Right ventricle myocardium inferior (tissue), 1 donor: Measurements from ENCODE around the gene SVIL. TPM values are rescaled to one million over a fixed set of nuclear protein-coding genes. Genes with fewer than 3 reads are reported as not detected.
A peak's percentile ranks its signal among the peaks of the same experiment; 100 is the strongest.

Source experiments
- ATAC-seq: fragments of 200-7000 bp; cut with Tn5 transposase; one replicate; pipeline ENCODE4 v1.9.1; 2020; ENCODE audit warnings: mild to moderate bottlenecking, moderate library complexity
- DNase-seq: peaks from one replicate; pipeline ENCODE4 v3.0.0; 2021; ENCODE audit errors: missing footprints
- intact Hi-C: fragments of 100-400 bp; cut with DNase I; formaldehyde crosslinking; loops from one replicate; pipeline ENCODE4 v1.11.0; 2022
- total RNA-seq: library from RNA; stranded (reverse); fragmentation: NEBNext Ultra II Directional; extraction: Animal tissue kit (Norgen Biotek cat#: 25700); gene quantifications from one replicate; pipeline ENCODE4 v1.2.1, GENCODE V29; 2021
- donor health status: DM: no; HTN: yes; CAD: no; lungs with severe emphysema.

Gene SVIL
- total RNA-seq, 1 donor from 2014 or later = 327 TPM

DNA sequence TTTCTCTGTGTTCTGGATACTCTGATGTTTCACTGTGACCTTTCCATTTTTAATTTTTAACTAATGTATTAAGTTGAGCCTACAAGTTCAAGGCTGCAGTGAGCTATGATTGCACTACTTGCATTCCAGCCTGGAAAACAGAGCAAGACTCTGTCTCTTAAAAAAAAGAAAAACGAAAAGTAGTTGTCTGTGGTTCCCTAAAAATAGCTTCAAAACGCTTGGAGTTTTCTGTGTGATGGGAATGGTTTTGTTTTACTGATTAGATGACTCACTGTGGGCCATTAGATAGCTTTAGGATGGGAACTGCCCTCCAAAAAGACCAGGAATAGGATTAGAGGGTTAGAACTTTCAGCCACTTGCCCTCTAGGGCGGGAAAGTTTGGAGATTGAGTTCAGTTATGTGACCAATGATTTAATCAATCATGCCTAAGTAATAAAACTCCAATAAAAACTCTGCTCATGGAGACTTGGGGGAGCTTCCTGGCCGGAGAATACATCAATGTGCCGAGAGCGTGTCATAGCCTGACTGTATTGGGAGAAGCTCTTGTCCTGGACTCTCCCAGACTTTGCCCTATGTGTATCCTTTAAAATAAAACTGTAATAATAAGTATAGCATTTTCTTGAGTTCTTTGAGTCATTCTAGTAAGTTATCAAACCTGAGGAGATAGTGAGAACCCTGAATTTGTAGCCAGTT lies 198.8 kb downstream of the SVIL start:
- DNase-seq (no peak), ATAC-seq (no peak)
- intact Hi-C loops = no loop called here

DNA sequence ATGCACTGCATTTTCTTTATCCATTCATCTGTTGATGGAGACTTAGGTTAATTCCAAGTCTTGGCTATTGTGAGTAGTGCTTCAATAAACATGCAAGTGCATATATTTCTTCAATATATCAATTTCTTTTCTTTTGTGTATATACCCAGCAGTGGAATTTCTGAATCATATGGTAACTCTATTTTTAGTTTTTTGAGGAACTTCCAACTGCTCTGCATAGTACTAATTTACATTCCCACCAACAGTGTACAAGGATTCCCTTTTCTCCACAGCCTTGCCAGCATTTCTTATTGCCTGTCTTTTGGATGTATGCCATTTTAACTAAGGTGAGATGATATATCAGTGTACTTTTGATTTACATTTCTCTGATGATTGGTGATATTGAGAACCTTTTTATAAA lies 200.7 kb downstream of the SVIL start:
- intact Hi-C loops = no loop called here
- ATAC-seq = no peak
- DNase-seq = no peak

DNA sequence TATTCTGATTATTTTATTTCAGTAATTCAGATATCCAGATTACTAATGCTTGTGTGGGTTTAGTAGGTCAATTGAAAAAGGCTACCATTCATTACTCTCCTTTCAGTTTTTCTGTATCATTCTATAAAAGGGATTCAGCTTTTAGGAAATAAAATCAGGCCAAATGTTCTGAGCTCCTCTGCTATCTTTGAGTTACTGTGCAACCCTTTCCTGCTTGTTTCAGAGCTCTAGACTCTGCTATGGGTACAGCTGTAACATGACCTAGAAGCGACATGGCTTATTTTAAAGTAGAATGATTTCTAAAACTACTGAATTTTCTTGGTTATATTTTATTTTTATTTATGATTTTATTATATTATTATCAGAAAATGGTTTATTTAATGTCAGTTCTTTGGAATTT lies 203.1 kb downstream of the SVIL start:
- ATAC-seq = no peak
- intact Hi-C loops = no loop called here
- DNase-seq = no peak

DNA sequence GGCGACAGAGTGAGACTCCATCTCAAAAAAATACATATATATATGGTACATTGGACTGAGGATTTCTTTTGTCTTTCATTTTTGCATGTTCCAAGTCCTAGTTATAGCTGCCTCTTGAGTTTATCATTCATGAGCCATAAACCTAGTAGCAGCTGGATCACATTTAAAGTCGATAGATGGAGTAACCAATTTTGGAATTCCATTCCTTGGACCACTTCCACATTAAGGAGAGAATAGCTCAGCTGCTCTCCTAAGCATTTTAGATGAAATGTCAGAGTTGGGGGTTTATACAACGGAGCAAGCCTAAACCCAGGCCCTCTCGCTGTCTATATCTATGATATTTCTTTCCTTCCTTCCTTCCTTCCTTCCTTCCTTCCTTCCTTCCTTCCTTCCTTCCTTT lies 204.7 kb downstream of the SVIL start:
- intact Hi-C loops = no loop called here

DNA sequence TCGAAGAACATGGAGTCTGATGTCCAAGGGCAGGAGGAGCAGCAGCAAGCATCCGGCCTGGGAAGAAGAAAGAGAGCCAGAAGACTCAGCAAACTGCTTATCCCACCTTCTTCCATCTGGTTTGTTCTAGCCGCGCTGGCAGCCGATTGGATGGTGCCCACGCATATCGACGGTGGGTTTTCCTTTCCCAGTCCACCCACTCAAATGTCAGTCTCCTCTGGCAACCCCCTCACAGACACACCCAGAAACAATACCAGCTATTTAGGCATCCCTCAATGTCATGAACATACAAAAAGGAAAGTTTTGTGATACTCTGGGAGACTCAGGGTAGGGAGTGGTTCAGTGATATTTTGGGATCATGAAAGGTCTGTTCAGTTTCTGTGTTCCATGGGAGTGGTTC lies 206.3 kb downstream of the SVIL start:
- DNase-seq (no peak), ATAC-seq (no peak)
- intact Hi-C loops = no loop called here

More for the DNA sequence above, 204.7 kb downstream of the SVIL start:
- ATAC-seq (no peak), DNase-seq (no peak)

DNA sequence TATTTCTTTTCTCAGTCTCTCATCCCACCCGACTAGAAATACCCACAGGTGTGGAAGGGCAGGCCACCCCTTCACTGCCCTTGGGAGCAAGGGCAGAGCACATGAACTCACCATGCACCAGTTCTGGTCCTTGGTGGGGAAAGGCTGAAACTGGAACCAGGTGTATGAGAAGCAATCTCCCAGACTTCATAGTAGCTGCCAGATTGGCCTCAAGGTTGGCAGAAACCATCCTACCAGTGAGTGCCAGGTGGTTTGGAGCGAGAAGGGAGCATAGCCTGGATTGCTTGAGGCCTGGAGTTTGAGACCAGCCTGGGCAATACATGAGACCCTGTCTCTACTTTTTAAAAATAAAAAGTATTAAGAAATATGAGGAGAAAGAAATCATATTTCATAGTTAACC lies 207.1 kb downstream of the SVIL start:
- no peak for DNase-seq
- no peak for ATAC-seq
- intact Hi-C loops = no loop called here

DNA sequence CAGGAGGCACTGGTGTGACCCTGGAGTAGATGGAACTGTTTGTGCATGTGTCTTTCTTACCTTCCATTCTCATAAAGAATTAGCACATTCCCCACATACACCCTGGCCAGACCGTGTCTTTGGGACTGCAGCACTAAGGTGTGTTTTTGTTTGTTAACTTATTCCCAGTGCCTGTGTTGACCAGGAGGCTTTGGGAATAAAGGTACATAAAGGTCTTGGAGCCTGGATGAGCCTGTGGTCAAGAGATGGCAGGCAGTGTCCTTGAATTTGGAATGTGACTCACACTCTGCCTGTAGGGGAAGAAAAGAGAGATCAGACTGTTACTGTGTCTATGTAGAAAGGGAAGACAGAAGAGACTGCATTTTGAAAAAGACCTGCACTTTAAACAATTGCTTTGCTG lies 208.4 kb downstream of the SVIL start:
- no peak for DNase-seq
- intact Hi-C loops = no loop called here
- ATAC-seq = no peak

DNA sequence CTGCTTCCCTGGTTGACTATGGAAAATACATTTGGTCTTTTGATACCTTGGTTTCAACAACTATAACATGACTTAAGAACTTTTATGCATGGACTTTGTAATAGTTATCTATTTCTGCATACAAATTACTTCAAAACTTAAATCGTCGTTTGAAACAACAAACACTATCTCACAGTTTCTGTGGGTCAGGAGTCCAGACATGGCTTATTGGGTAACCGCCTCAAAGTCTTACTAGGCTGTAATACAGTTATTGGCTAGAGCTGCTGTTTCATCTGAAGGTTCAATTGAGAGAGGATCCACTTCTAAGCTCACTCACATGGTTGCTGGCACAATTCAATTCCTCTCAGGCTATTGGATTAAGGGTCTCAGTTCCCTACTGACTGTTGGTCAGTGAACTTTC lies 210.8 kb downstream of the SVIL start:
- intact Hi-C loops = no loop called here
- no peak for ATAC-seq
- DNase-seq = no peak

DNA sequence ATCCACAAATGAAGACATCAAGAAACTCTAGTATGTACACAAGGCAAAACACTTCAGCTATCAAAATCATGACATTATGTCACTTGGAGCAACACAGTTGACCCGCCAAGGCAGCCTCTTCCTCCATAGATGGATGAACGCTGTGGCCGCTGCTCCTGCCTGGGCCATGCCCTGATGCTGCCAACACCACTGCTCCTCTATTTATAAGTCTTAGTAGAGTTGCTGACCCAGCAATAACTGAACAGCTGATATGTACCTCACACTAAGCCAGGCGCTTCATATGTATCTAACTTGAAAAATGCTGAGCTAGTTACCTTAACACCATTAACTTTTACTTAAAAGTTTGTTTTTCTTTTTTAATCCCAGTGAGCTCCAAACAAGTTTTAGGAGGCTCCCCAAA lies 214.0 kb downstream of the SVIL start:
- DNase-seq (peak; percentile 65), ATAC-seq (peak; percentile 85)
- intact Hi-C loops = no loop called here

DNA sequence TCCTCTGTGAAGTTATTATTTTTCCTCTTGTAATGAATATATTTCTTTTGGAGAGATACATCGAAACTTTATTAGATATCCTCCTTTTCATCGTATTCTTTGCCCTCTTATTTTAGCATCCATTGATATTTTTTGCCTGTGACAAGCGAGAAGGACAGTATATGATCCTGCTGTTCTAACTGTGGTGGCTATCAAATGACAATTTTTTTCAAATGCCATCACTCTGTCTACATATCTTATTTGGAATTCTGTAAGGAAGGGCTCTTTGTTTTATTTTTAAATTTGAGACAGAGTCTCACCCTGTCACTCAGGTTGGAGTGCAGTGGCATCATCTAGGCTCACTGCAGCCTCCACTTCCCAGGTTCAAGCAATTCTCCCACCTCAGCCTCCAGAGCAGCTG lies 217.4 kb downstream of the SVIL start:
- intact Hi-C loops = no loop called here
- ATAC-seq (no peak), DNase-seq (no peak)

DNA sequence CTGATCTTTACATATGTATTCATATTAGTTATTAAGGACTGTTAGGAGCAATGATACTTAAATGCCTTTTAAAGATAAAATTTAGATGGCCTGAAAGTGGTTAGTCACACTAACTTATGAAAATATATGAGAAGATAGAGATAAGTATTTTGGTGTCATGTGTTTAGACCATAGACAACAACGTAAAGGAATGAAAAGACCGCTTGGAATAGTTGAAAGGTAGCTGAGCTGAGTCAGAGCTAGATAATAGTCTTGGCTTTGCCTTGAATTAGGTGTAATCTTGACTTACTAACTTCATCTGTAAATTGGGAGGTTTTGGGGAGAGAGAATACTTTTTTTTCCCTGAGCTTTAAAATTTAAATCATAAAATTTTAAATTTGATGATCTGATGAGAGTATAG lies 218.9 kb downstream of the SVIL start:
- intact Hi-C loops = no loop called here
- ATAC-seq = no peak
- no peak for DNase-seq

DNA sequence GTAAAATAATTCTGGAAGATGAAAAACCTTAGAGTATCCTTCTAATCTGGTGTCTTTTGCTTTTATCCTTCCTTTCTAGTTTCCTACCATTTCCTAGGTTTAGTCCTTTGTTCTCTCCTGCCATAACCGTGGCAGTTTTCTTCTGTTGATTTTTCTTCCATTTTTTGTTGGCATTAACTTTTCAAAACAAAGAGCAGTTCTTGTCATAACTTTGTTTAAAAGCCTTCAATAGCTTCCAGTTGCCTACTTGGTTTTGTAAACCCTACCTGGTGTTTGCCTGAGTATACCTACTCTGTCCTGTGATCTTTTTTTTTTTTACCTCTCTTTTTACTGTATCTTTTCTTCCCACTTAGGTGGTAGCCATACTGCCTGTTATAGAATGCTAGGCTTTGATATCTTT lies 220.3 kb downstream of the SVIL start:
- DNase-seq (no peak), ATAC-seq (no peak)
- intact Hi-C loops = loop anchor here (5.0 kb wide), 1 partner anchor 33 kb away; no protein-coding TSS in a partner anchor

DNA sequence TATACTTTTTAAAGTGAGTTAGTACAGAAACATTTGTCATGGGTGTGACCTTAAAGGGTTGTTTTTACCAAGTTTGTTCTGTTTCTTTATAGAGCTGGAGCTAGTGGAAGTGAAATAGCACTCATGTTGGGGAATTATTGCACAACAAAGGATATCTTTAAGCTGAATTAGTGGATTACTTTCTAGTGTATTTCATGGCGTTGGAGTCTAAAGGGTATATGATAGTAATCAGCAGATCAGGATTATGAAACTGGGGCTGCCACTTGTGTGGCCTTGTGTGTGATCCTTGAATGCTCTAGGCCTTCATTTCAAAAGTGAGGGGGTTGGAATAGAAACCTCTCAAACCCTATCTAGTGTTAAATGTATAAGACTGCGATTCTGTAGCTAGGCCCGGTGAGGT lies 222.3 kb downstream of the SVIL start:
- DNase-seq = no peak
- intact Hi-C loops = loop anchor here (5.0 kb wide), 1 partner anchor 35 kb away; no protein-coding TSS in a partner anchor
- no peak for ATAC-seq

DNA sequence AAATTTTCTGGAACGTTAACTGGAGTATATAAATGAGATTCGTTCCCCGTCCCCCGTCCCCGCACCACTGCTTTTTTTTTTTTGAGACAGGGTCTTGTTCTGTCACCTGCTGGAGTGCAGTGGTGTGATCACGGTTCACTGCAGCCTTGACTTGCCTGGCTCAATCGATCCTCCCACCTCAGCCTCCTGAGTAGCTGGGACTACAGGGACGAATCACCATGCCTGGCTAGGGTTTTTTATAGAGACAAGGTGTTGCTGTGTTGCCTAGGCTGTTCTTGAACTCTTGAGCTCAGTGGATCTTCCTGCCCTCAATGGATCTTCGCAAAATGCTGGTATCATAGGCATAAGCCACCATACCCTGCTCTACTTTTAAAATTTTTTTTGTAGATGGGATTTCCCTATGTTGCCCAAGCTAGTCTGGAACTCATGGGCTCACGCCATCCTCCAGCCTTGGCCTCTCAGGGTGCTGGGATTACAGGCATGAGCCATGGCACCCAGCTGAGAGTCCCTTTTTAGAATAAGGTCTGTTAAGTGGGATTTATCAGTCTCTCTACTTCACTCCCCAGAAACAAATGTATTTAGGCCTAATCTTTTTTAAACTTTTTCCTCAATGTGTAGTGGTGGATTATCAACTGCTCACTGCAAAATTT lies 223.0 kb downstream of the SVIL start:
- DNase-seq (no peak), ATAC-seq (no peak)
- intact Hi-C loops = loop anchor here (5.0 kb wide), 1 partner anchor 36 kb away; no protein-coding TSS in a partner anchor

DNA sequence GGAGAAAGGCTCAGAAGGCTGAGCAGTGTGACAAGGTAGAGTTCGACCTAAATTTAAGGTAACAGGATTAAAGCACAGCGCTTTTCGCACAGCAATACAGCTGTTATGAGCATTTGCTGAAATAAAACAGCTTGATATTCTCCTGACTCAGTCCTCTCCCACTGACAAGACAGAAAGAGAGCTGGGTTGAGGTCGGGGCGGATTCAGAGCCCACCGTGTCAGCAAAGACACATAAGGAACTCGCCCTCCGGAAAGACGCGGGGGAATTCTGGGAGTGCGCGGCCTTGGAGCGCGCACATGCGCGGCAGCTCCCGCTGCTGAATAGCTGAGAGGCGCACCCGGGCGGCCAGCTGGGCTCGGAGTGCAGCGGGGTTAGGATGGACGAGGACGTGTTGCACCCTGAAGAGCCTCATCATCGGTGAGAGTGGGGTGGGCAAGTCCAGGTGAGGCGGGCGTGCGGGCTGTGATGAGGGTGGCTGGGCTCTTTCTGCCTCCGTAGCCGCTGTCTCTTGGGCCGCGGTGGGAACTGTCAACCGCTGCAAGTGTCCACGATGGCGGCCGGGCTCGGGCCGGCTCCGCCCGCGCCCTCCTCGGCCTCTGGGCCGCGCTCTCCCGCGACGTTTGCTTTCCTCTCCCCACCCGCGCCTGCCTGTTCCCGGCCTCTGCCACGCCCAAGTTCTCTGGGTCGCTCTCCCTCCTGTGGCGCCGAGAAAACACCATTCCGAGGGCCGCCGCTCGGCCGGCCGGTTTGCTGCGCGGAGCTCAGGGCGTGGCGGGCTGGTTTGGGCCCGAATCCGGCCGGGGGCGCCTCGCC lies 225.3 kb downstream of the SVIL start:
- DNase-seq = peak; percentile 90
- peak; percentile 98 for ATAC-seq
- intact Hi-C loops = loop anchor here (5.0 kb wide), 1 partner anchor 38 kb away; no protein-coding TSS in a partner anchor

DNA sequence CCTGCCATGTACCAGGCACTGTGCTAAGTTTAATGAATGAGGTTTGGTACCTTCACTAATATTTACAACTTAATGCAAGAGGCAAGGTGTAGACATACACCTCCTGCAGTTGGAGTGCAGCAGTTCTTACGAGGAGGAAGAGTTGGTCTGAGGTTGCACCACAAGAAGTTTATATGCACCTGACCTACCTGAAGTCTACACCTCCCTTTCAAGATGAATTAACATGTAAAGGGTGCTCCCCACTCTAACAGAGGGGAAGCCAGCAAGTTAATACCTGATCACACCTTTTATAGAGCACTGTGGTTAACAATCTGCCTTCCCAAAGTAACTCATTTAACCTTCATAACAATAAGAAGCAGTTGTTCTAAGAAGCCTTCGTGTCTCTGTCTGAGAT lies 225.9 kb downstream of the SVIL start:
- no peak for ATAC-seq
- DNase-seq = no peak
- intact Hi-C loops = no loop called here
